ENCODE measurements around the gene DBF4B.

DBF4B gene

DNA sequence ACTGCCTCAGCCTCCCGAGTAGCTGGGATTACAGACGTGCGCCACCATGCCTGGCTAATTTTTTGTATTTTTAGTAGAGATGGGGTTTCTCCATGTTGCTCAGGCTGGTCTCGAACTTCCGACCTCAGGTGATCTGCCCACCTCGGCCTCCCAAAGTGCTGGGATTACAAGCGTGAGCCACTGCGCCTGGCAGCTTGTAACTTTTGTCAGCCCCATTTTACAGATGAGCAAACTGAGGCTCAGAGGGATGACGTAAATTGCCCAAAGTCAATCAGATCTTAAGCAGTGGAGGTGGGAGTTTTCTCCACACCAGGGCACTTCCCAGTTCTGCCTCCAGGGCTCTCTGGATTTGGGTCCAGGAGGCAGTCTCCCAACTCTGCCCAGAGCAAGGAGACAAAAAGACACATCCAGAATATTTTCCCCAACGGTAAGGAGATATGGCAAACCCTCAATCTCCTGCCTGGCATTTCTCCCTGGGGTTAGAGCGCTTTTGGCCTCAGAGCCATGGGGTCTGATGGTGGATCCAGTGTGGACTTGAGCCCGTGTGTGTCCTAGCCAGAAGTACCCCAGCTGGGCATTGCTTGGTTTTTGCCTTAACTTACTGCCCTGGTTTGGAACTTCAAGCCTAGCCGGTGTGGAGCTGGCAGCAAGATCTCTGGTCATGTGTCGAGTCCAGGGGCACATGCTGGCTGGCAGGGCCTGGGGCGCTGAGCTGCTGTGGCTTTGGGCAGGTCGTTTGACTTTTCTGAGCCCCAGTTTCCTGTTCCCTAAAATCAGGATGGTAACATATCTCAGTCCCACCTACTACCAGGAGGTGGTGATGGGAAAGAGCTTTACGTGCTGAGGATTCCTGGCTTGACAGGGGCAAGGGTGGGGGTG, 53.7 kb downstream of the DBF4B start:
- DNase-seq: no peak

DNA sequence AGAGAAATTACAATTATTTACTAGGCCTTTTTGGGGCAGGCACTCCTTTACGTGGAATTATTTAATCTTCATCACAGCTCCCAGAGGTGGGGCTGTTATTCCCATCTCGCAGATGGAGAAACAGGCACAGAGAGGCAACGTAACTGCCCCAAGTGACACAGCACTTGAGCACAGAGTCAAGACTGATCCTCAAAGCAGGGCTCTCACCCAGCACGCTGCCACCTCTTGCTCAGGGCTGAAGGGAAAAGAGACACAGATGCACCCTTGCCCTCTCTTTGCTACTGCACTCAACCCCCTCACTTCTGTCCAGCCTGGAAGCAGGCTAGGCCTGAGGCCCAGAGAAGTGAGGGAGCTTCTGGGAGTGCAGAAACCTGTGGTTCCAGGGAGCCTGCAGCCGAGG, 54.7 kb downstream of the DBF4B start:
- no peak for DNase-seq

DNA sequence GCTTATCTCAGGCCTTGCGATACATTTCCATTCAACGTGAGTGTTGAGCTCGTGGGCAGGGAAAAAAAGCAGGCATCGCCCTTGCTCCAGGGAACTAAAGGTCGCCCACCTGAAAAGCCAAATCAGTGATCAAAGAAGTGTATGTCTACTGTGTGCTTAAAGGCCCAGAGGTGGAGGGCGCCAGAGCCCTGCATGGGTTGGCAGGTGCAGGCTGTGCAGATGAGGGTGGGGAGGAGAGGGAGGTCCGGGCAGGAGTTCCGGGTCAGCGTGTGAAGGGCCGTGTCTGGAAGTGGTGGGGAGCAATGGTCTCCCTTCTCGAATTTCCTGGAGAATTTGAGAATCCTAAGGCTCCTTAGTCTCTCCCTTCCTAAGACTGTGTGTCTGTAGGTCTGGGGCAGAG, 57.5 kb downstream of the DBF4B start:
- DNase-seq: no peak

DNA sequence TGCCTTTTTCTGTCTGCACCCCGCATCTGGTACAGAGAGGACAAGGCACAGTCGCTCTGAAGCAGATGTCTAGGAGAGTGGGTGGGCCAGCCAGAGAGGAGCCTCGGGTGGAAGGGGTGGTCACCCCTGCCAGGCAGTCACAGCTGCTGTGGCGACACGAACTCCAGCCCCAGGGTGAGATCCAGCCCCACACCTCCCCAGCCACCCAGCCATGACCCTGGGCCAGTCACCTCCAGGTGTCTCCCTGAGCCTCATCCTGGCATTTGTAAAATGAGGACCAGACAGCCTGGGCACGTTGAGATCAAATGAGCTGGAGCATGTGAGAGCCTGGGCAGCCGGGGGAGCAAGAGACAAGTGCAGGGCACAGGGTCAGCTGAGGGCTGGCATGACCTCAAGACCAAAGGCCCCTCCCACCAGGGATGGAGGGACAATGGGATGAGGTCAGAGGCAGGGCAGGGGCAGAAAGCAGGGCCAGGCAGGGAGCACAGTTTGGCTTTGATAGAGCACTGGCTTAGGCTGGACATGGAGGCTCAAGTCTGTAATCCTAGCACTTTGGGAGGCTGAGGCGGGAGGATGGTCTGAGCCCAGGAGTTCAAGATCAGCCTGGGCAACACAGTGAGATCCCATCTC, 58.1 kb downstream of the DBF4B start:
- DNase-seq: no peak

DNA sequence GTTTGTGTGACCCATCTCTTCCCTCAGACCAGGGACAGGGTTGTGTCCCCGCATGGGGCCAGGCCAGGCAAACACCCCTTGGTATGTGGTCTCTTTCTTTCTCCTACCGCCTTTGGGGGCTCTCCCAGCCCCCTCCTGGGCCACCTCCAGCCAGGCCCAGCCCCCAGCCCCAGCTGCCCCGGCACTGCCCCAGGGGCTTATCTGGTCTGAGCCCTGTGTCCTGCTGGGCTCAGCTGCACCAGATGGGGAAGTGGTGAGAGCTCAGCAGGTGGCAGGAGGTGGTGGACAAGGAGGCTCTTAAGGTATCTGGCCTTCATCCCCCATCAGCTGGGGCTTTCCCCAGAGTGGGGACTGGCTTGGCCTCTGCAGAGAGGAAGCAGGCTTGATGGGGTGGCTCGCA, 59.0 kb downstream of the DBF4B start:
- DNase-seq: no peak

DNA sequence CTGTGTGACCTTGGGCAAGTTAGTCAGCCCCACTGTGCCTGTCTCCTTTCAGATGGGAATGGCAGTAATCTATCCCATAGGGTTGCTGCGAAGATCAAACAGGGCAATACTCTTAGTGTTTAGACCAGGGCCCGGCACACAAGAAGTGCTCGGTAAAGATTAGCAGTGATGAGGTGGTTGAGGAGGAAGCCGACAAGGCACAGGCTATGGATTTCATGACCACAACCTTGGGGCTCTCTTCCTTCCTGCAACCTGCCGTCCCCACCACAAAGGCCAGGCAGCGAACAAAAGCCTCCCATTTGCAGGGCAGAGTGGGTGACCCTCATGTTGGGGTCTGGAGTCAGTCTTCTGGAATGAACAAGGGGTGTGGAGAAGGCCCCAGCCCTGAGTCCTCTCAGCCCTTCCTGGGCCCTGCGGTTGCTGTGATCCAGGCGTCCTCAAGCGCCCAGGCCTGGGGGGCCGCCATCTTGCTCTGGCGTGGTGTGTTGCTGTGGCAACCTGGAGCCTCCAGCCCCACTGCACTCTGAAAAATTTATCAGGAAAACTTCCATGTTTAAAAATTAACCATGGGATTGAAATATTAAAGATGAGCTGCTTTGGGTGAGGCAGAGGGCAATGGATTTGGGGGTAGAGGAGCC, 60.2 kb downstream of the DBF4B start:
- no peak for DNase-seq

DNA sequence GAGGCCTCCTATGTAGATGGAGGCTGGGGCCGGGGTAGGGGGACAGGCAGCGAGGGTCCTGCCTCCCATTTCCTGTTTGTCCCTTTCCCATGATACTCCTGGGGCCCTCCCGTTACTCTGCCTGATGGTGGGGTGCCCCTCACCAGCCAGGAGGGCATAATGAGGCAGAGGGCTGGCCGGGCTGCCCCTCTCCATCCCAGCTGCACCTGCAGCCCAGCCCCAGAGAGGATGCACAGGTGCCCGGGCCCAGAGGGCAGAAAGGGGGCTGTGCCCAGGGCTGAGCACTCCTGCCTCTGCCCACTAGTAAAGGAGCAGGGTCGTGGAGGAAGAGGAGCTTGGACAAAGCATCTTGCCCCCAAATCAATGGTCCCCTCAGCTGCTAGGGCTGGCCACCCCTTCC, 60.8 kb downstream of the DBF4B start:
- no peak for DNase-seq

DNA sequence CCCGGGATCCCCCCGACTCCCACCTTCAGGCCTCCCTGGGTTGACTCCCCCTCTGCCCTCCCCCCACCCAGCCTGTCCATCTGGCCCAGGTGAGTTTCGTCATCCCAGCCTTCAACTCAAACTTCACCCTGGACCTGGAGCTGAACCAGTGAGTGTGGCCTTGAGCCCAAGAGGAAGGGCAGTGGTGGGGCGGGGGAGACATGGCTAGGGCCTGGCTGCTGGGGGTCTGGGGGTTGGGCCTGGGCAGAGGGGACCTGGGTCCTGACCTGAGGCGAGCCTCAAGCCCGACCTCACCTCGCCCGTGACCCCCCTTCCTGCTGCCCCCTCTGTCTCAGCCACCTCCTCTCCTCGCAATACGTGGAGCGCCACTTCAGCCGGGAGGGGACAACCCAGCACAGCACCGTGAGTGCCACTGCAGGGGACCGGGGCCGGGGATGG, 61.2 kb downstream of the DBF4B start:
- DNase-seq: no peak

DNA sequence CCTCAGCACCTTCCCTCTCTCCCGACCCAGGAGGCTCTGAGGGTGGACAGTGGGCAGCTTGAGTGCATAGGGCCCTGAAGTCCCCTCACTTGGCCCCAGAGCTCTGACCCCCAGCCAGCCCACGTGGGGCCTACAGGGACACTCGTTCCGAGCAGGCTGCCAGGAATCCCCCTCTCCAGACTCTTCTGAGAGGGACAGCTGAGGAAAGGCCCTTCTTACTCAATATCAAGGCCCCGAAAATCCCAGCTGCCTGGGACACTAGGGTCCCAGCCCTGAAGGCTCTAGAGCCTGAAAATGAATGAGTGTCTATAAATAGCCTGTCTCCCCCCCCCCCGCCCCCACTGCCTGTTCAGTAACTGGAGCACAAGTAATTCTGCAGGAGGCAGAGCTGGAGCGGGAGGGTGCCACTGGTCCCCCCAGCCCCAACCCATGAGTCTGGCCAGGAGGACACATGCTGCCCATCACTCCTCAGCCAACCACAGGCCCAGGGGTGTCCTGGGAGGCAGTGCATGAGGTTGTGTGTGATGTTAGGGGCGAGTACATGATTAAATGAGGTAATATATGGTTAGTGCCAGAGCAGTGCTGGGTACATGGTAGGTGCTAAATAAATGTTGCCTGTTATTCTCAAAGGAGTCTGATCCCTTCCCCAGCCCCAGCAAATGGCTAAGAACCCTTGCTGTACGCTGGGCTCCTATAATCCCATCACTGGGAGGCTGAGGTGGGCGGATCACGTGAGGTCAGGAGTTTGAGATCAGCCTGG, 61.9 kb downstream of the DBF4B start:
- no peak for DNase-seq

DNA sequence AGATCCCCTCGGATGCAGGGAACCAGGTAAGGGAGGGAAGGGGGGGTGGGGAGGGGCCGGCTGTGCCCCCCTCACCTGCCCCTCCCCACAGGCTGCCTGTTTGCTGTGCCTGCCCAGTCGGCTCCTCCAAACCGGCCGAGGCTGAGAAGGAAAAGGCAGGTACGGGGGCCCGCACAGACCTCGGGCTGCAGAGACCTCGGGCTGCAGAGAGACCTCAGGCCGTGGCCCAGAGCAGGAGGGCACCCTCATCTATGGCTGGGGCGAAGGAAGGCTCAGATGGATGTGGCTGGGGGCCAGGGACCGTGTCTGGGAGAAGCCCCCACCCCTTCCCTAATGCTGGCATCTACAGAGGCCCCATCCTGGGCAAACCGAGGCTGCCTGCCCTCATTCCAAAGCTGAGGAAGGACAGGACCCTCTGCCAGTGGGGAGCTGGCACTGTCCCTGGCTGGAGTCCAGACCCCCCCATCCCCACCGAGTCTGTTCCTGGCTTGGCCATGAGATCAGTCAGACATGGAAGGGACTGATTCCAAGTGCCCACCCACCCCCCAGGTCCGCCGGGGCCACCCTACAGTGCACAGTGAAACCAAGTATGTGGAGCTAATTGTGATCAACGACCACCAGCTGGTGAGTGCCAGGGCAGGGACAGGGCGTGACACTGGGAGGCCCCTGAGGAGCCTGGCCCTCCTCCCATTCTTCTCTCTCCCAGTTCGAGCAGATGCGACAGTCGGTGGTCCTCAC, 64.0 kb downstream of the DBF4B start:
- DNase-seq: no peak

DNA sequence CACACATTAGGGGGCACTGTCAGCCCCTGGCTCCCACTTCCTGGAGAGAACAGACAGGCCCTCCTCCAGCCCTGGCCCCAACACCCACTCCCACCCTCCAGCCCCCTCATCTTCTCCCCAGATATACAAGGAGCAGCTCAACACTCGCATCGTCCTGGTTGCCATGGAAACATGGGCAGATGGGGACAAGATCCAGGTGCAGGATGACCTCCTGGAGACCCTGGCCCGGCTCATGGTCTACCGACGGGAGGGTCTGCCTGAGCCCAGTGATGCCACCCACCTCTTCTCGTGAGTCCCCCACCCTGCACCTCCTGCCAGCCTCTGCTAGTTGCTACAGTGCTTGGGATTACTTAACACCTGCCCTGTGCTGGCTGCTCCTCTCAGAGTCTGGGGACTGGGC, 64.7 kb downstream of the DBF4B start:
- DNase-seq: no peak

DNA sequence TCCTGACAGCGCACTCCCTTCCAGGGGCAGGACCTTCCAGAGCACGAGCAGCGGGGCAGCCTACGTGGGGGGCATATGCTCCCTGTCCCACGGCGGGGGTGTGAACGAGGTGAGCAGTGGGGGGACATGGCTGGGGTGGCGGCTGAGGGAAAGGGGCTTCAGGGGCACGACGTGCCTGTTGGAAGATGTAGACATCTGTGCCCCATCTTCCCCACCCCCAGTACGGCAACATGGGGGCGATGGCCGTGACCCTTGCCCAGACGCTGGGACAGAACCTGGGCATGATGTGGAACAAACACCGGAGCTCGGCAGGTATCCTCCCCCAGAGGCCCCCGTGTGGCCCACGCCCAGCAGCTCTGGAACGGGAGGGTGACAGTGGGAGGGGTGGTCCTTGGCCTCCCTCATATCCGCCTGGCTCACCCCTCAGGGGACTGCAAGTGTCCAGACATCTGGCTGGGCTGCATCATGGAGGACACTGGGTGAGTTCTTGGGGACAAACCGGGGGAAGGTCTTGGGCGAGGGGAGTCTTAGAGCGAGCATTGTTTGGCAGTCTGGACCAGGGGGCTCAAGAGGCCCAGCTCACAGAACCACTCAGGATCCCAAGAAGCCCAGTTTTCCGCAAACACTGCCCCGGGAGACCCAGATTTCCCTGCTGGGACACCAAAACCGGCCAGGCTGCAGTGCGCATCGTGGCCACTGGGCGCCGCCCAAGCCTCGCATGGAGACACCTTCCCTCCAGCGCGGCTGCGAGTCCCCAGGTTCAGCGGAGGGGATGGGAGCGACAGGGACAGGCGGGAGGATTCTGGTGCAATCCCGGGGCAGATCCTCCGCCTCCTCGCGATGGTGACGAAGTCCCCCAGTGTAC, 66.0 kb downstream of the DBF4B start:
- peak; percentile 34 for DNase-seq

DNA sequence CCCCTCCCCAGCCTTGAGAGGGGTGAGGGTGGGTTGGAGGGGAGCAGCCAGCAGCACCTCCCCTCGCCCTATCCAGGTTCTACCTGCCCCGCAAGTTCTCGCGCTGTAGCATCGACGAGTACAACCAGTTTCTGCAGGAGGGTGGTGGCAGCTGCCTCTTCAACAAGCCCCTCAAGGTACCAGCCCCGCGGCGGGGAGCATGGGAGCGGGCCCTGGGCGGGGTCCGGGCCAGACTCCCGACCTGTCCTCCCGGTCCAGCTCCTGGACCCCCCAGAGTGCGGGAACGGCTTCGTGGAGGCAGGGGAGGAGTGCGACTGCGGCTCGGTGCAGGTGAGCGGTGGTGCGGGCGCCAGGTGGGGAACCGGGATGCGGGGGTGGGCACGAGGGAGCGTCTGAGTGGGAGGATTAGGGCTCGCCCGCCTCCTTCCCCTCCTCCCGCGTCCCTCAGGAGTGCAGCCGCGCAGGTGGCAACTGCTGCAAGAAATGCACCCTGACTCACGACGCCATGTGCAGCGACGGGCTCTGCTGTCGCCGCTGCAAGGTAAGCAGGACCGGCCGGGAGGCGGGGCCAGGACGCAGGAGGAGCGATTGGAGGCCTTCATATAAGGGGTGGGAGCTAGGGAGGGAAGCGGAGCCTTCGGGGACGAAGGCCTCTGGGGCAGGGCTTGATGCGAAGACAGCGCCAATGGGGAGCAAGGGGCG, 66.8 kb downstream of the DBF4B start:
- peak; percentile 95 for DNase-seq

DNA sequence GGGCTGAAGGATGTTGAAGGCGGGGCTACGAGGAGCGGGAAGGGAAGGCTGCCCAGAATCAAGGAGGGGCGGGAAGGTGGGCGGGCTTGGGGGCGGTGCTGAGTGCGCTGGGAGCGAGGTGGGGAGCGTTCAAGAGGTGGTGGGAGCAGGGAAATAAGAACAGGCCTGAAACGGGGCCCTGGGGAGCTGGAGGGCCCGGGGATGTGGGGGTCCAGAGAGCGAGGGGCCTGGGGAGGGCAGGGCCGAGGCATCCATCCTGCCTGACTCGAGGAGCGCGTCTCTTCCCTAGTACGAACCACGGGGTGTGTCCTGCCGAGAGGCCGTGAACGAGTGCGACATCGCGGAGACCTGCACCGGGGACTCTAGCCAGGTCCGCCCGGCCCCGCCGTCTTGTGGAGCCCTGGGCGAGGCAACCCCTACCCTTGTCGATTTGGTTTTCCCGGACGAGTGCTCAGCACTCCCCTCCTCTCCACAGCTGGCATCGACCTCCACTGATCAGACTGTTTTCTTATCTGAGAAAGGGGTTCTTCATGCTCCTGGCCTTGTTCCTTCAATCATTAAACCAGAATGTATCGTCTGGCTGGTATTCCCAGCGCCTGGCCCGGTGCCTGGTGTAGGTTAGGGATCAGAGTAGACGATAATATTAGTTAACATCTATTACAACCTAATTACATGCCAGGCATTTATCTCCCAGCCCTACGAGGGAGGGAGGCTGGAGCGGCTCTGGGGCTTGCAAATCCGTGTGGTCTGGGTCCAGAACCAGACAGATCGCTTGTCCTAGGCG, 67.6 kb downstream of the DBF4B start:
- DNase-seq: no peak

DNA sequence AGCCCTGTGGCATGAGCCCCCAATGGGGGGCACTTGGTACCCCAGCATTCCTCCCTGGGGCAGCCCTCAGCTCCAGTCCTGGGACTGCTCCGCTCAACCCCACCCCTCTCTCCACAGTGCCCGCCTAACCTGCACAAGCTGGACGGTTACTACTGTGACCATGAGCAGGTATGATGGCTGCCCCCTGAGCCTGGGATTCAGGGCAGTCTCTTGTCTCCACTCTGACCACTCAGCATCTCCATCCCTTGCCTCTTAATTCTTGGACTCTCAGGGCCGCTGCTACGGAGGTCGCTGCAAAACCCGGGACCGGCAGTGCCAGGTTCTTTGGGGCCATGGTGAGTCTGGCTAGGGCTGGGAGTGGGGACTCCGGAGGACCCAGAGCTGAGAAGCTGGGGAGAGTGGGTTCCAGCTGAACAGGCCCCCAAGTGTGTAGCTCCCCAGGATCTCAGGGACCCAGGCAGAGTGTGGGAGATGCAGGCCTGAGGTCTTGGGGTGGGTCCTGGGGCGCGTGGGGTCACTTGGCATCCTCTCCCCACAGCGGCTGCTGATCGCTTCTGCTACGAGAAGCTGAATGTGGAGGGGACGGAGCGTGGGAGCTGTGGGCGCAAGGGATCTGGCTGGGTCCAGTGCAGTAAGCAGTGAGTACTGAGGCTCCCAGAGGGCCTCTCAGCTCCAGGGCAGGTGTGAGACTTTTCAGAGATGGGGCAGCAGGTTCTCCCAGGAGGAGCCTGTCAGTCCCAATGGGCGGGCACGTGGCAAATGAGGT, 68.3 kb downstream of the DBF4B start:
- no peak for DNase-seq

DNA sequence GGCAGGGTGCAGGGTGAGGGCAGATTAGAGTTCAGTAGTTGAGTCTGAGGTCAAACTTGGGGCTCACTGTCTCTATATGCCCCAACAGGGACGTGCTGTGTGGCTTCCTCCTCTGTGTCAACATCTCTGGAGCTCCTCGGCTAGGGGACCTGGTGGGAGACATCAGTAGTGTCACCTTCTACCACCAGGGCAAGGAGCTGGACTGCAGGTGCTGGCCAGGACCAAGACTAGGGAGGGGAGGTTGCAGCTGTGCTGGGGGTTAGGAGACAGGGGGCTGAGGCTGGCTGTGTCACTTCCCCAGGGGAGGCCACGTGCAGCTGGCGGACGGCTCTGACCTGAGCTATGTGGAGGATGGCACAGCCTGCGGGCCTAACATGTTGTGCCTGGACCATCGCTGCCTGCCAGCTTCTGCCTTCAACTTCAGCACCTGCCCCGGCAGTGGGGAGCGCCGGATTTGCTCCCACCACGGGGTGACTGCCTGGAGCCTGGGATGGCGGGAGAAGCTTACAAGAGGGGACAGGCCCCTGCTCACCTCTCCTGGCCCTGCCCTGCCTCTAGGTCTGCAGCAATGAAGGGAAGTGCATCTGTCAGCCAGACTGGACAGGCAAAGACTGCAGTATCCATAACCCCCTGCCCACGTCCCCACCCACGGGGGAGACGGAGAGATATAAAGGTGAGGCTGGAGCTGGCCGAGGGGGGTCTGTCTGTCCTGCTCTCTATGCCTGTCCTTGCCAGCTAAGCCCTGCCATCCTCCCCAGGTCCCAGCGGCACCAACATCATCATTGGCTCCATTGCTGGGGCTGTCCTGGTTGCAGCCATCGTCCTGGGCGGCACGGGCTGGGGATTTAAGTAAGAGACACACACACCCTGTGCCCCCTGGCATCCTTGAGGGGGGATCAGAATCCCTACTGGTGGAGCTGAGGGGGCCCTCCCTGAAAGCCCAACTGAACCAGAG, 69.2 kb downstream of the DBF4B start:
- DNase-seq: no peak

DNA sequence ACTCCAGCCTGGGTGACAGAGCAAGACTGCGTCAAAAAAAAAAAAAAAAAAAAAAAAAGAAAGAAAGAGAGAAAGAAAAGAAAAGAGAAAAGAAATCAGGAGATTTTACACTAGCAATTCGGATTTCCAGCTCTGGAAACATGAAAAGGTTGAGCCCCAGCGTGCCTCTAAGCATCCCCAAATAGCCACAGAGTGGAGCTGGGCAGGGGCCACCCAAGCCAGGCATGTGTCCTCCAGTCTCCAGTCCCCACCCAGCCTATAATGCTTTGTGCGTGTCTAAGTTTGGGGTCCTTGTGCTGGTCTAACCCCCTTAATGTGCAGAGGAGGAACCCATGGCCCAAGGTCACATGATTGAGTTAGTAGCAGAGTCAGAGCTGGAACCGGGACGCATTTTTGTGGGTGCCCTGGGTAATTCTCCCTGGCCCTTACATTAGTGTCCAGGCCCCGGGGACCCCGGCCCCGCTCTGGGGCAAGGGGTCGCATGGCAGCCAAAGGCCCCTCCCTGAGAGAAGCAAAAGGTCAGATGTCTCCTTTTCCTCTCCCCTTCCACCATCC, 70.3 kb downstream of the DBF4B start:
- no peak for DNase-seq

Measured in amniotic stem cell (primary cell).